Neural cell (in vitro differentiated cells): ENCODE results near the gene FJX1. TPM values are rescaled to one million over a fixed set of nuclear protein-coding genes. Genes with fewer than 3 reads are reported as not detected.

Experiments
- H2AFZ ChIP-seq: fragments of 200-600, 300-800 bp; sonication (generic), shearing (Covaris generic); 2 replicates; pipeline ENCODE4 v1.6.0; 2014; ENCODE audit warnings: low read depth, mild to moderate bottlenecking, antibody characterized with exemption, low read length, moderate library complexity
- H3F3A ChIP-seq: fragments of 200-600 bp; shearing (Covaris generic); 2 replicates; pipeline ENCODE4 v1.6.1; 2016; ENCODE audit warnings: mild to moderate bottlenecking, moderate library complexity, mixed read lengths, antibody characterized with exemption, low read length; ENCODE audit not compliant: insufficient read depth, poor library complexity, severe bottlenecking
- H3K27ac ChIP-seq: fragments of 200-600, 300-800 bp; sonication (generic), shearing (Covaris generic); 2 replicates; pipeline ENCODE4 v1.5.1; 2014; ENCODE audit warnings: mild to moderate bottlenecking, low read length, moderate library complexity
- H3K27me3 ChIP-seq: fragments of 300-800, 200-600 bp; sonication (generic), shearing (Covaris generic); 2 replicates; pipeline ENCODE4 v1.6.0; 2014; ENCODE audit warnings: mild to moderate bottlenecking, low read depth, low read length, moderate library complexity; ENCODE audit not compliant: insufficient read depth
- H3K36me3 ChIP-seq: fragments of 300-800, 200-600 bp; sonication (generic), shearing (Covaris generic); 2 replicates; pipeline ENCODE4 v1.5.1; 2014; ENCODE audit warnings: mild to moderate bottlenecking, antibody characterized with exemption, low read length, moderate library complexity; ENCODE audit not compliant: insufficient read depth
- H3K4me2 ChIP-seq: fragments of 300-800, 200-600 bp; sonication (generic), shearing (Covaris generic); 2 replicates; pipeline ENCODE4 v1.6.0; 2014; ENCODE audit warnings: mild to moderate bottlenecking, low read length
- H3K4me3 ChIP-seq: fragments of 300-800, 200-600 bp; sonication (generic), shearing (Covaris generic); 2 replicates; pipeline ENCODE4 v1.5.1; 2014; ENCODE audit warnings: mild to moderate bottlenecking, low read length, moderate library complexity
- H3K79me2 ChIP-seq: fragments of 200-600 bp; shearing (Covaris generic); replicated peaks from 2 replicates; pipeline ENCODE4 v1.6.0; 2014; ENCODE audit warnings: mild to moderate bottlenecking, low read length, moderate library complexity; ENCODE audit not compliant: insufficient read depth
- H3K9ac ChIP-seq: fragments of 300-800, 200-600 bp; sonication (generic), shearing (Covaris generic); 2 replicates; pipeline ENCODE4 v1.6.1; 2016; ENCODE audit warnings: mild to moderate bottlenecking, low read length, mixed read lengths
- H3K9me2 ChIP-seq: fragments of 200-600 bp; shearing (Covaris generic); 2 replicates; pipeline ENCODE4 v1.6.1; 2016; ENCODE audit warnings: mild to moderate bottlenecking, low read length, mixed read lengths; ENCODE audit not compliant: insufficient read depth
- H3K9me3 ChIP-seq: fragments of 200-600, 300-800 bp; sonication (generic), shearing (Covaris generic); 2 replicates; pipeline ENCODE4 v1.6.1; 2016; ENCODE audit warnings: mild to moderate bottlenecking, mixed run types, low read length, moderate library complexity, mixed read lengths
- H4K20me1 ChIP-seq: fragments of 200-600 bp; shearing (Covaris generic); 2 replicates; pipeline ENCODE4 v1.6.1; 2016; ENCODE audit warnings: mild to moderate bottlenecking, mixed run types; ENCODE audit not compliant: insufficient read depth
- CTCF ChIP-seq: fragments of 450-650 bp; IDR thresholded peaks from 2 replicates; pipeline ENCODE4 v1.5.1; 2014; ENCODE audit warnings: antibody characterized with exemption, mild to moderate bottlenecking, moderate library complexity; ENCODE audit not compliant: poor library complexity, severe bottlenecking
- EP300 ChIP-seq: fragments of 450-650 bp; conservative IDR thresholded peaks from 2 replicates; pipeline ENCODE4 v1.6.1; 2014; ENCODE audit warnings: antibody characterized with exemption, mild to moderate bottlenecking, moderate library complexity; ENCODE audit not compliant: poor library complexity, severe bottlenecking
- EZH2 ChIP-seq: fragments of 200-600, 300-800 bp; shearing (Covaris generic), sonication (generic); IDR thresholded peaks from 2 replicates; pipeline ENCODE4 v1.6.1; 2014; ENCODE audit warnings: antibody characterized with exemption, low read length, borderline replicate concordance, mild to moderate bottlenecking; ENCODE audit not compliant: insufficient read depth, poor library complexity, severe bottlenecking
- MXI1 ChIP-seq: fragments of 450-650 bp; conservative IDR thresholded peaks from 2 replicates; pipeline ENCODE4 v1.6.1; 2014; ENCODE audit warnings: antibody characterized with exemption, mild to moderate bottlenecking; ENCODE audit not compliant: poor library complexity, severe bottlenecking
- POLR2AphosphoS5 ChIP-seq: IDR thresholded peaks from 2 replicates; pipeline ENCODE4 v1.6.1; 2012
- RAD21 ChIP-seq: fragments of 450-650 bp; conservative IDR thresholded peaks from 2 replicates; pipeline ENCODE4 v1.6.1; 2014; ENCODE audit warnings: antibody characterized with exemption, mild to moderate bottlenecking, moderate library complexity
- REST ChIP-seq: IDR thresholded peaks from 2 replicates; pipeline ENCODE4 v1.6.1; 2012; ENCODE audit warnings: borderline replicate concordance
- SMC3 ChIP-seq: fragments of 450-650 bp; conservative IDR thresholded peaks from 2 replicates; pipeline ENCODE4 v1.6.1; 2014; ENCODE audit warnings: antibody characterized with exemption, mild to moderate bottlenecking, moderate library complexity; ENCODE audit not compliant: poor library complexity
- TAF1 ChIP-seq: IDR thresholded peaks from 2 replicates; pipeline ENCODE4 v1.6.1; 2012; ENCODE audit warnings: low read depth
- polyA plus RNA-seq: library from polyadenylated mRNA; depleted of rRNA; stranded (reverse); fragments of >200 nt; gene quantifications from 2 replicates; pipeline ENCODE4 v1.2.3, GENCODE V29; 2014

Gene FJX1
- polyA plus RNA-seq, 1 donor from 2014 or later = 56.3 TPM

- Histone ChIP-seq H4K20me1 (no peaks in the 10 kb centered on the region), H2AFZ (peak overlapping the region; percentile 83), H3K79me2 (peaks cover 52% of the 10 kb centered on the region), H3K27ac (peak overlapping the region; percentile 77), H3K36me3 (no peaks in the 10 kb centered on the region), H3K9me2 (no peaks in the 10 kb centered on the region), H3F3A (no peaks in the 10 kb centered on the region), H3K9me3 (peaks cover 3% of the 10 kb centered on the region), H3K4me2 (peak overlapping the region; percentile 81), H3K4me3 (peak overlapping the region; percentile 81), H3K9ac (peak overlapping the region; percentile 74), H3K27me3 (no peaks in the 10 kb centered on the region)
- TF ChIP-seq MXI1 (no peak), EP300 (no peak)
Measured at GRCh38 chr11:35663408-35663702, 45.1 kb downstream of the FJX1 start.

GRCh38 chr11:35664977-35665441, 46.7 kb downstream of the FJX1 start:
- Histone ChIP-seq H3K4me2 (peak overlapping the region; percentile 81), H3K79me2 (peaks cover 60% of the 10 kb centered on the region)

More at GRCh38 chr11:35664977-35665441, 46.7 kb downstream of the FJX1 start:
- Histone ChIP-seq H3K9me2 (no peaks in the 10 kb centered on the region), H4K20me1 (no peaks in the 10 kb centered on the region), H3F3A (no peaks in the 10 kb centered on the region), H3K9ac (no peak overlapping the region), H3K4me3 (peak overlapping the region; percentile 81), H3K9me3 (peaks cover 3% of the 10 kb centered on the region), H3K27ac (no peak overlapping the region), H2AFZ (no peak overlapping the region), H3K27me3 (no peaks in the 10 kb centered on the region), H3K36me3 (no peaks in the 10 kb centered on the region)
- TF ChIP-seq REST (no peak), SMC3 (no peak), RAD21 (no peak), CTCF (no peak), EP300 (no peak), POLR2AphosphoS5 (no peak), TAF1 (no peak), MXI1 (no peak), EZH2 (no peak)
